OCI-LY7 (cell line): ENCODE measurements around the gene PPP2R5C.

Experiments
- CTCF ChIP-seq: fragments of 200-600 bp; sonication (generic); conservative IDR thresholded peaks from 2 replicates; pipeline ENCODE4 v1.5.1; 2014; ENCODE audit warnings: mild to moderate bottlenecking, antibody characterized with exemption, low read length, moderate library complexity, mixed read lengths
- EZH2phosphoT487 ChIP-seq: fragments of 200-600 bp; sonication (generic); IDR thresholded peaks from 2 replicates; pipeline ENCODE4 v1.6.1; 2018; ENCODE audit warnings: low read depth, borderline replicate concordance, mild to moderate bottlenecking, mixed run types, antibody characterized with exemption, low read length, moderate library complexity, mixed read lengths

DNA sequence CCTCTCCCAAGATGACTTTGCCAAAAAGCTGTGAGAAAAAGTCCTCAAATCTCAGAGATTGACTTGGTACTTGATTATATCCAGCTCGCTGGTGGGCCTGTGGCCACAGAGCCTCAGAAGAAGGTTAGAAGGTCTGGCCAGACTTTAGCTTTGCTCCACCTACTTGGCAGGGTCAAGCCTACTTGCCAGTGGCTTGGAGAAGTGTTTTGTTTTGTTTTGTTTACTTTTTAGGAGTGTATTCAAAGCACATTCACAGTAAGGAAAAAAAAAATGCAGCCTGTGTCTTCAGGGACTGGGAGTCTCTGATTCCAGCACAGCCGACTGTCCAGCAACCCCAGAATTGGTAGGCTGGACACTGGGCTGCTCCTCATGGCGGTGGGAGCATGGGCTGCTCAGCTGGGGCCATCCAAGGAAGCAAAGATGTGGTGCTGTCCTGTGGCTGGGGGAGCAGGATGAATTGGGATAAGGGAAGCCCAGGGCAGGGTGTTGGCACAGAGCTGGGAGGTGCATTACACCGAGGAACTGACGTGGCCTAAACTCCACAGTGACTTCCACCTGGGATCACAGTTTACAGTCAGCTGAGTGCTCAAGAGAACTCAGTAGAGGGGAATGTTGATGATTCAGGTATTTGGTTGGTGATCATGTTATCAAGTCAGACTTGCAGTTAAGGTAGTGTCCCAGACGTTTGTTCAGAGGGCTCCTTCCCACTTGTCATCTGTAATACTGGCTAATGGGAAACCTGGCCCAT is 73.5 kb downstream of the PPP2R5C start:
- TF ChIP-seq CTCF (no peak), EZH2phosphoT487 (no peak)
